A549 (cell line): Measurements from ENCODE around the gene MSL2. TPM values are rescaled to one million over a fixed set of nuclear protein-coding genes. Genes with fewer than 3 reads are reported as not detected.

Experiments
- ATAC-seq, 2 experiments: fragments of 200-7000 bp in 1 of 2; fragments of >200 bp in 1 of 2; cut with Nextera tagmentation in 1 of 2; cut with Tn5 transposase in 1 of 2; 3 replicates each; pipeline versions ENCODE4 v1.8.0 to v1.9.1; 2018 to 2020; ENCODE audit warnings: mild to moderate bottlenecking in 1 of 2, moderate library complexity in 1 of 2
- CTCF ChIA-PET: fragments of 300-600 bp; sonication (Branson Sonifier 250); formaldehyde crosslinking; extraction: SDS; loops from one replicate; lab custom pipeline; 2021; ENCODE audit warnings: antibody characterized with exemption, inconsistent platforms; lab: Yijun Ruan, JAX
- POLR2A ChIA-PET: fragments of 350-600 bp; formaldehyde crosslinking; extraction: SDS; loops from one replicate; lab custom pipeline; 2021; ENCODE audit warnings: antibody characterized with exemption, inconsistent platforms; lab: Yijun Ruan, JAX
- DNase-seq, 2 experiments: peaks; one replicate each; pipeline versions ENCODE4 v3.0.0 to v3.0.0-alpha.2; 2011 to 2016; ENCODE audit warnings: low read depth in 1 of 2, low spot score in 1 of 2
- FAIRE-seq: peaks from 2 replicates; lab custom pipeline; 2011; peaks lifted over from hg19 to GRCh38; lab: Jason Lieb, UNC
- H3K27ac ChIP-seq, 2 experiments: fragments of >200 bp; sonication (Bioruptor Twin); formaldehyde crosslinking; 3 replicates each; pipeline ENCODE4 v1.5.1; 2016 to 2017
- H3K4me1 ChIP-seq: fragments of >200 bp; sonication (Bioruptor Twin); formaldehyde crosslinking; 3 replicates; pipeline ENCODE4 v1.6.1; 2016
- H3K4me2 ChIP-seq: fragments of >200 bp; sonication (Bioruptor Twin); formaldehyde crosslinking; 3 replicates; pipeline ENCODE4 v1.6.1; 2016
- H3K4me3 ChIP-seq: fragments of >200 bp; sonication (Bioruptor Twin); formaldehyde crosslinking; 3 replicates; pipeline ENCODE4 v1.5.1; 2016
- H3K9me3 ChIP-seq: fragments of >200 bp; sonication (Bioruptor Twin); formaldehyde crosslinking; 3 replicates; pipeline ENCODE4 v1.6.1; 2016
- ATOH8 ChIP-seq: fragments of 250-450 bp; sonication (Bioruptor Pico); IDR thresholded peaks from 2 replicates; pipeline ENCODE4 v1.5.0; 2020; ENCODE audit warnings: low read depth, mild to moderate bottlenecking, moderate library complexity
- BCL3 ChIP-seq: fragments of >200 bp; sonication (Bioruptor Twin); formaldehyde crosslinking; IDR thresholded peaks from 3 replicates; pipeline ENCODE4 v1.6.1; 2016
- BHLHE40 ChIP-seq: IDR thresholded peaks from 2 replicates; pipeline ENCODE4 v1.6.1; 2012; ENCODE audit warnings: low read depth, low read length, inconsistent platforms
- CBX2 ChIP-seq: fragments of 200-600 bp; sonication (generic); IDR thresholded peaks from 2 replicates; pipeline ENCODE4 v1.6.1; 2016; ENCODE audit warnings: low read depth, mild to moderate bottlenecking, borderline replicate concordance
- CBX8 ChIP-seq: fragments of 200-600 bp; sonication (generic); IDR thresholded peaks from 2 replicates; pipeline ENCODE4 v1.6.1; 2016
- CHD2 ChIP-seq: fragments of 150-350 bp; IDR thresholded peaks from 2 replicates; pipeline ENCODE4 v1.6.1; 2014; ENCODE audit warnings: low read length; ENCODE audit not compliant: partially characterized antibody
- EHF ChIP-seq: fragments of 250-450 bp; sonication (Bioruptor Pico); IDR thresholded peaks from 2 replicates; pipeline ENCODE4 v1.5.0; 2020; ENCODE audit warnings: mild to moderate bottlenecking
- EP300 ChIP-seq, 2 experiments: fragments of >200 bp; sonication (Bioruptor Twin); formaldehyde crosslinking; IDR thresholded peaks; 2 replicates in 1 of 2; 3 replicates in 1 of 2; pipeline ENCODE4 v1.6.1; 2016 to 2017
- ESRRA ChIP-seq: fragments of 150-350 bp; IDR thresholded peaks from 2 replicates; pipeline ENCODE4 v1.6.1; 2014; ENCODE audit warnings: mild to moderate bottlenecking, low read length, borderline replicate concordance
- FOSL2 ChIP-seq, 2 experiments: fragments of 450-650 bp in 1 of 2; fragments of >200 bp in 1 of 2; sonication (Bioruptor Twin) in 1 of 2; formaldehyde crosslinking; IDR thresholded peaks; 2 replicates each; pipeline versions ENCODE4 v1.5.0 to v1.6.1; 2016 to 2020; ENCODE audit warnings: mild to moderate bottlenecking in 1 of 2, moderate library complexity in 1 of 2
- HDAC2 ChIP-seq: fragments of 200-600 bp; sonication (generic); IDR thresholded peaks from 2 replicates; pipeline ENCODE4 v1.6.1; 2016
- HES2 ChIP-seq: fragments of >200 bp; sonication (Bioruptor Twin); formaldehyde crosslinking; IDR thresholded peaks from 2 replicates; pipeline ENCODE4 v1.6.1; 2016
- HMGXB4 ChIP-seq: fragments of 250-450 bp; sonication (Bioruptor Pico); IDR thresholded peaks from 2 replicates; pipeline ENCODE4 v1.5.0; 2021; ENCODE audit warnings: mild to moderate bottlenecking, moderate library complexity, borderline replicate concordance
- HOXA7 ChIP-seq: fragments of 250-450 bp; sonication (Bioruptor Pico); IDR thresholded peaks from 2 replicates; pipeline ENCODE4 v1.5.0; 2020; ENCODE audit warnings: mild to moderate bottlenecking, moderate library complexity
- HOXB13 ChIP-seq: fragments of 250-450 bp; sonication (Bioruptor Pico); IDR thresholded peaks from 2 replicates; pipeline ENCODE4 v1.5.0; 2020; ENCODE audit warnings: low read depth, mild to moderate bottlenecking, moderate library complexity
- MAX ChIP-seq: IDR thresholded peaks from 2 replicates; pipeline ENCODE4 v1.6.1; 2012
- NPAS2 ChIP-seq: fragments of 250-450 bp; sonication (Bioruptor Pico); IDR thresholded peaks from 2 replicates; pipeline ENCODE4 v1.8.0; 2022; ENCODE audit warnings: mild to moderate bottlenecking, moderate library complexity, borderline replicate concordance
- PBX3 ChIP-seq: IDR thresholded peaks from 2 replicates; pipeline ENCODE4 v1.6.1; 2012
- PHF8 ChIP-seq: fragments of 200-600 bp; sonication (generic); IDR thresholded peaks from 2 replicates; pipeline ENCODE4 v1.6.1; 2016; ENCODE audit warnings: low read depth, mild to moderate bottlenecking, antibody characterized with exemption, moderate library complexity, borderline replicate concordance
- POLR2A ChIP-seq: IDR thresholded peaks from 2 replicates; pipeline ENCODE4 v1.6.1; 2012; ENCODE audit warnings: mild to moderate bottlenecking, low read length
- RFX5 ChIP-seq: fragments of 450-650 bp; IDR thresholded peaks from 2 replicates; pipeline ENCODE4 v1.7.1; 2014; ENCODE audit warnings: antibody characterized with exemption, mild to moderate bottlenecking, moderate library complexity
- RNF2 ChIP-seq: fragments of 200-600 bp; sonication (generic); IDR thresholded peaks from 2 replicates; pipeline ENCODE4 v1.6.1; 2016; ENCODE audit warnings: low read depth, mild to moderate bottlenecking, antibody characterized with exemption, moderate library complexity, borderline replicate concordance
- USF2 ChIP-seq: fragments of 450-650 bp; IDR thresholded peaks from 2 replicates; pipeline ENCODE4 v1.6.1; 2014; ENCODE audit warnings: antibody characterized with exemption
- ZC3H11A ChIP-seq: fragments of 450-650 bp; IDR thresholded peaks from 2 replicates; pipeline ENCODE4 v1.6.1; 2014; ENCODE audit warnings: antibody characterized with exemption, mild to moderate bottlenecking
- ZFP36 ChIP-seq: fragments of 450-650 bp; IDR thresholded peaks from 2 replicates; pipeline ENCODE4 v1.6.1; 2014; ENCODE audit warnings: borderline replicate concordance; ENCODE audit not compliant: partially characterized antibody
- ZNF302 ChIP-seq: fragments of 250-450 bp; sonication (Bioruptor Pico); IDR thresholded peaks from 2 replicates; pipeline ENCODE4 v1.9.0; 2021; ENCODE audit warnings: inconsistent platforms, mild to moderate bottlenecking, moderate library complexity
- ZSCAN20 ChIP-seq: fragments of 250-450 bp; sonication (Bioruptor Pico); IDR thresholded peaks from 2 replicates; pipeline ENCODE4 v1.8.0; 2022; ENCODE audit warnings: mild to moderate bottlenecking, moderate library complexity
- WGBS: methylation state at CpG from one replicate; pipeline ENCODE4 v1.1.6; 2017; ENCODE audit errors: missing lambda C conversion rate; 5-methylcytosine and 5-hydroxymethylcytosine counted together
- polyA plus RNA-seq, 4 experiments: library from polyadenylated mRNA; depleted of rRNA in 3 of 4; stranded (reverse); fragments of >200 nt; fragmentation: RNase III in 1 of 4; extraction: RNeasy Plus Mini Kit Qiagen cat#74134 plus additional on column Dnase treatment in 1 of 4; gene quantifications; 2 replicates in 3 of 4; 3 replicates in 1 of 4; pipeline ENCODE4 v1.2.3, GENCODE V29; 2011 to 2017

MSL2 gene
- polyA plus RNA-seq, 2 of the 4 experiments (the other 2 are of a cell fraction), result 8.4 to 10.1 TPM

GRCh38 chr3:136181741-136182140, 14.4 kb downstream of the MSL2 start:
- TF ChIP-seq ZC3H11A, result peak; percentile 31; the same call in 1 of the 2 replicates
- TF ChIP-seq CHD2, result no peak
- no peak for TF ChIP-seq NPAS2 (CRISPR knock-in tag)
- DNase-seq (no peak), ATAC-seq (no peak), FAIRE-seq (no peak)
- Histone ChIP-seq H3K9me3 (no peaks in the 10 kb centered on the region), H3K4me3 (no peak overlapping the region), H3K27ac (no peak overlapping the region), H3K4me1 (peaks cover 45% of the 10 kb centered on the region), H3K4me2 (peak overlapping the region; percentile 51; the same call in 2 of the 3 replicates)
- CTCF ChIA-PET, result no interaction called here
- WGBS, result 90% methylated on average over 8 of the region's 8 CpGs
- POLR2A ChIA-PET, result no interaction called here

- DNase-seq (no peak), FAIRE-seq (no peak), ATAC-seq (no peak)
- Histone ChIP-seq H3K9me3 (no peaks in the 10 kb centered on the region), H3K4me2 (no peak overlapping the region), H3K27ac (no peak overlapping the region), H3K4me1 (peaks cover 35% of the 10 kb centered on the region), H3K4me3 (no peak overlapping the region)
- 90% methylated on average over 4 of the region's 4 CpGs for WGBS
- TF ChIP-seq RFX5 (no peak), BHLHE40 (no peak), ZFP36 (no peak), PHF8 (no peak), ATOH8 (CRISPR knock-in tag) (no peak), HDAC2 (no peak), CBX2 (no peak), BCL3 (no peak), FOSL2 (IDR thresholded peaks at IDR 0.05) (no peak), FOSL2 (CRISPR knock-in tag; IDR thresholded peaks at IDR 0.05) (no peak), HOXB13 (no peak), USF2 (no peak), HES2 (no peak), CBX8 (no peak)
- POLR2A ChIA-PET, result no interaction called here
- CTCF ChIA-PET, result no interaction called here
Observed at GRCh38 chr3:136177876-136178275, 18.3 kb downstream of the MSL2 start.

GRCh38 chr3:136173939-136174490, 22.1 kb downstream of the MSL2 start:
- Histone ChIP-seq H3K4me1 (peaks cover 15% of the 10 kb centered on the region), H3K4me3 (no peak overlapping the region), H3K4me2 (no peak overlapping the region), H3K27ac (no peak overlapping the region), H3K9me3 (no peaks in the 10 kb centered on the region)
- ATAC-seq (no peak), DNase-seq (no peak), FAIRE-seq (no peak)
- ChIA-PET CTCF (no interaction called here), POLR2A (no interaction called here)
- no peak for TF ChIP-seq PHF8
- TF ChIP-seq MAX, result no peak
- TF ChIP-seq FOSL2 (IDR thresholded peaks at IDR 0.05), result no peak
- TF ChIP-seq FOSL2 (CRISPR knock-in tag; IDR thresholded peaks at IDR 0.05), result no peak
- TF ChIP-seq EP300 (IDR thresholded peaks at IDR 0.05), result no peak
- no peak for TF ChIP-seq ESRRA
- no peak for TF ChIP-seq HMGXB4 (CRISPR knock-in tag)
- no peak for TF ChIP-seq CHD2
- no peak for TF ChIP-seq EHF
- no peak for TF ChIP-seq PBX3
- TF ChIP-seq RNF2, result no peak
- no peak for TF ChIP-seq ZNF302 (CRISPR knock-in tag)
- no peak for TF ChIP-seq ZFP36
- no peak for TF ChIP-seq POLR2A
- TF ChIP-seq ZSCAN20 (CRISPR knock-in tag), result no peak
- no peak for TF ChIP-seq HOXA7 (CRISPR knock-in tag)
- no peak for TF ChIP-seq NPAS2 (CRISPR knock-in tag)
